BLaER1 treated with 17β-estradiol and CSF1 and Interleukin-3, amounts not matched to agents 10 nM and 100 nM (cell line): ENCODE measurements around the gene TMEM203.
"Not testable (repeated sequence)": the region's sequence is repeated elsewhere in the genome, so short reads cannot be mapped to it uniquely, and the experiment has no call there.

Experiments
- H3K27ac ChIP-seq, 11 experiments: shearing (Covaris generic); formaldehyde crosslinking; 2 replicates each; pipeline ENCODE4 v1.8.1; 2022
- H3K27me3 ChIP-seq, 11 experiments: shearing (Covaris generic); formaldehyde crosslinking; 2 replicates each; pipeline ENCODE4 v1.8.1; 2022
- H3K36me3 ChIP-seq, 11 experiments: shearing (Covaris generic); formaldehyde crosslinking; 2 replicates each; pipeline ENCODE4 v1.8.1; 2022
- H3K4me1 ChIP-seq, 10 experiments: shearing (Covaris generic); formaldehyde crosslinking; 2 replicates each; pipeline ENCODE4 v1.8.1; 2022
- H3K4me2 ChIP-seq, 11 experiments: shearing (Covaris generic); formaldehyde crosslinking; 2 replicates each; pipeline ENCODE4 v1.8.1; 2022
- H3K4me3 ChIP-seq, 10 experiments: shearing (Covaris generic); formaldehyde crosslinking; 2 replicates each; pipeline ENCODE4 v1.8.1; 2022
- H3K9ac ChIP-seq, 11 experiments: shearing (Covaris generic); formaldehyde crosslinking; 2 replicates each; pipeline ENCODE4 v1.8.1; 2022
- H3K9me3 ChIP-seq, 11 experiments: shearing (Covaris generic); formaldehyde crosslinking; replicated peaks in 1 of 11; 2 replicates each; pipeline ENCODE4 v1.8.1; 2022
- H4K20me1 ChIP-seq, 11 experiments: shearing (Covaris generic); formaldehyde crosslinking; 2 replicates each; pipeline ENCODE4 v1.8.1; 2022
- Cebpa-rat ChIP-seq, 11 experiments: shearing (Covaris generic); IDR thresholded peaks; 2 replicates each; pipeline ENCODE4 v1.8.1; 2022

Gene TMEM203

DNA sequence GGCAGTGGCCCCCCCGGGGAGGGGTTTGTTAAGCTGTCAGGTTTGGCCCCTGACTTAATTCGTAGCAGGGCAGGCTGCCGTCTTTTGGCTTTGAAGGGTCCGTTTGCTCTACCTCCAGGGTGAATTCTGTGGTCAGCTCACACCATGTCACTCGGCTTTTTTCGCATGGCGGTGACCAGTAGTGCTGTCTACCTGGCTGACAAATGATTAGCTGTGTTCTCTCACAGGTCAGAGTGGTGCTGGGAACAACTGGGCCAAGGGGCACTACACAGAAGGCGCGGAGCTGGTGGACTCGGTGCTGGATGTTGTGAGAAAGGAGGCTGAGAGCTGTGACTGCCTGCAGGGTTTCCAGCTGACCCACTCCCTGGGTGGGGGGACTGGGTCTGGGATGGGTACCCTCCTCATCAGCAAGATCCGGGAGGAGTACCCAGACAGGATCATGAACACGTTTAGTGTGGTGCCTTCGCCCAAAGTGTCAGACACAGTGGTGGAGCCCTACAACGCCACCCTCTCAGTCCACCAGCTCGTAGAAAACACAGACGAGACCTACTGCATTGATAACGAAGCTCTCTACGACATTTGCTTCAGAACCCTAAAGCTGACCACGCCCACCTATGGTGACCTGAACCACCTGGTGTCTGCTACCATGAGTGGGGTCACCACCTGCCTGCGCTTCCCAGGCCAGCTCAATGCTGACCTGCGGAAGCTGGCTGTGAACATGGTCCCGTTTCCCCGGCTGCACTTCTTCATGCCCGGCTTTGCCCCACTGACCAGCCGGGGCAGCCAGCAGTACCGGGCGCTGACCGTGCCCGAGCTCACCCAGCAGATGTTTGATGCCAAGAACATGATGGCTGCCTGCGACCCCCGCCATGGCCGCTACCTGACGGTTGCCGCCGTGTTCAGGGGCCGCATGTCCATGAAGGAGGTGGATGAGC is 37.1 kb upstream of the TMEM203 start:
- no peak for TF ChIP-seq Cebpa-rat (IDR thresholded peaks at IDR 0.05)
- Histone ChIP-seq H3K4me3 (peak overlapping the region; percentile 83 to 99 (median 98)), H3K9me3 (peaks cover 0 to 3% (median 0%) of the 10 kb centered on the region in 11 experiments; a peak in 1 of 22 replicates), H3K4me1 (peaks cover 51 to 82% (median 71%) of the 10 kb centered on the region in 10 experiments), H3K4me2 (peak overlapping the region; percentile 78 to 100 (median 97)), H3K9ac (peak overlapping the region; percentile 86 to 97 (median 94)), H4K20me1 (peaks cover 30 to 74% (median 61%) of the 10 kb centered on the region in 11 experiments), H3K27me3 (no peaks in the 10 kb centered on the region), H3K27ac (peak overlapping the region; percentile 44 to 98 (median 89); a peak in 21 of 22 replicates), H3K36me3 (peaks cover 23 to 30% (median 27%) of the 10 kb centered on the region in 11 experiments)

DNA sequence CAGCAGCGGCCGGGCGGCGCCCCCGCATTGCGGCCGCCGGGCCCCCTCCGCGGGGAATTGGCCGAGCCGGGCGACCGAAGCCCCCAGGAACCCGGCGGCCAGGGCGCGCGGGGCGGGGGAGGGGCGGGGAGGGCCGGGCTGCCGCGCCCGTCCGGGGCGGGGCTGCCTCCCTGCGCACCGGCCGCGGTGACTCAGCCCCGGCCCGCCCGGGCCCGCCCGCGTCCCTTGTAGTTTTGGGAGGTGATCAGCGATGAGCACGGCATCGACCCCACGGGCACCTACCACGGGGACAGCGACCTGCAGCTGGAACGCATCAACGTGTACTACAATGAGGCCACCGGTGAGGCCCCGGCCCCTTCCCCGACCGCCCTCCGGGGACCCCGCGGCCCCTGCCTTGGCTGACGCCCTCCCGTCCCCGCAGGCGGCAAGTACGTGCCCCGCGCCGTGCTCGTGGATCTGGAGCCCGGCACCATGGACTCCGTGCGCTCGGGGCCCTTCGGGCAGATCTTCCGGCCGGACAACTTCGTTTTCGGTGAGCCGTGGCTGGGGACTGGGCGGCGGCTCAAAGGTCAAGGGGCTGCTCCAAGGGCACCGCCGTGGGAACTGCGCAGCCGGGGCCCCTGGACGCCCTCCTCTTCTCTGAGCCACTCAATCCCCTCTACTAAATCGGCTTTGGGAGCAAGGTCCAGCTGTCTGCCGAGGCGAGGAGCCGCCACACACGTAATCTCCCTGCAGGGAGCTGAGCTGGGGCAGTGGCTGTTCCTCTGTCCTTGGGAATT is 36.2 kb upstream of the TMEM203 start:
- TF ChIP-seq Cebpa-rat (IDR thresholded peaks at IDR 0.05): no peak
- Histone ChIP-seq H3K27me3 (no peaks in the 10 kb centered on the region), H3K9me3 (peaks cover 0 to 3% (median 0%) of the 10 kb centered on the region in 11 experiments; a peak in 1 of 22 replicates), H3K4me1 (peaks cover 60 to 82% (median 78%) of the 10 kb centered on the region in 10 experiments), H3K36me3 (peaks cover 23 to 30% (median 27%) of the 10 kb centered on the region in 11 experiments), H3K9ac (peak overlapping the region; percentile 86 to 97 (median 94)), H3K4me3 (peak overlapping the region; percentile 83 to 99 (median 98)), H4K20me1 (peaks cover 30 to 77% (median 66%) of the 10 kb centered on the region in 11 experiments), H3K27ac (peak overlapping the region; percentile 80 to 98 (median 89)), H3K4me2 (peak overlapping the region; percentile 78 to 100 (median 97))

DNA sequence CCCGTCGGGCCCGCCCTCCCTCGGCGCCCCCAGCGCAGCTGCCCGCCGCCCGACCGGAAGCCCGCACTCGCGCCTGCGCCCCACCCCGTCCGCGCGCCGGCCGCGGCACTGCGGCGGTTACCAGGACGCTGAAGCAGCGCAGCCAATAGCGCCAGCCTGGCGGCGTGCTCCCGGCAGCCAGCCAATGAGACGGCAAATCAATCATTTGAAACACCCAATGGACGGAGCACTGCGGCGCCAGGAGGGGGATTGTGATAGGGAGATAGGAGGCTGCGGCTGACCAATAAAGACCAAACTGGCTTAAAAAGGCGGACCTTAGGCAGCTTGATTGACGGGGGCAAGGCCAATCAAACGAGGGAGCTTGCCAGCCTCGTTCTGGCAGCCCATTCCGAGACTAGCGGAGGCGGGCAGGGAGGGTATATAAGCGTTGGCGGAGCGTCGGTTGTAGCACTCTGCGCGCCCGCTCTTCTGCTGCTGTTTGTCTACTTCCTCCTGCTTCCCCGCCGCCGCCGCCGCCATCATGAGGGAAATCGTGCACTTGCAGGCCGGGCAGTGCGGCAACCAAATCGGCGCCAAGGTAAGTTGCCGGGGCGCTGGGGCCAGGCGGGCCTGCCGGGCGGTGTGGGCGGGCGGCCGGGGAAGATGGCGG is 35.5 kb upstream of the TMEM203 start, which contains the start of gene TUBB4B:
TSS of gene TUBB4B (plus strand) at position 447 of the 649 bp plus-strand sequence. CDS start at position 521, 74 bp downstream.
- Histone ChIP-seq H3K27ac (peak within 1 kb of the TSS; percentile 80 to 98 (median 93)), H3K27me3 (no peaks in the 10 kb centered on the region), H3K4me2 (peak within 1 kb of the TSS; percentile 92 to 100 (median 97)), H4K20me1 (peaks cover 30 to 76% (median 67%) of the 10 kb centered on the region in 11 experiments), H3K9me3 (peaks cover 0 to 3% (median 0%) of the 10 kb centered on the region in 11 experiments; a peak in 1 of 22 replicates), H3K36me3 (peaks cover 23 to 30% (median 27%) of the 10 kb centered on the region in 11 experiments), H3K4me3 (peak within 1 kb of the TSS; percentile 83 to 99 (median 98)), H3K4me1 (peaks cover 66 to 82% (median 79%) of the 10 kb centered on the region in 10 experiments), H3K9ac (peak within 1 kb of the TSS; percentile 86 to 97 (median 94))
- TF ChIP-seq Cebpa-rat (IDR thresholded peaks at IDR 0.05): no peak

DNA sequence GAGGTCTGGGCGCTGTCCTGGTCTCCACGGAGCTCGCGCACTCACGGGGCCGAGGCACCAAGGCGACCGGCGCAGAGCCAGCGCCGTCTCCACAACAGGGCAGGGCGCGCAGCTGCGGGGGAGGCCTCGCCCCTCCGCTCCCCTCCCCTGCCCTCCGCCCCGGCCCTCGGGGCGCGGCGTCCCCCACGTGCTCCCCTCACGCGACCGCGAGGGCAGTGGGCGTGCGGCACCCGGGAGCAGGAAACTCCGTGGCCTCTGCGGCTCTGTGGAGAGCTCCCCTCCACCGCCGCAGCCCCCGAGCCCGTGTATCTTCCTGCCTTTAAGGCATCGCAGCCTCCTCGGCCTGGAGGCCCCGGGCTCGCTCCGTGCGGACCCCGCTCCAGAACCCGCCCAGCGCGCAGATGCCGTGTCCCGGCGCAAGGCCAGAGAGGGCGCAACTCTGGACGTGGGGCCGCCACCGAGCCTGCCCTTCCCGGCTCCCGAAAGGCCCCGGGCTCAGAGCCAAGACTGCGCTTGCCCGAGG is 34.9 kb upstream of the TMEM203 start:
- Histone ChIP-seq H3K9me3 (peaks cover 0 to 3% (median 0%) of the 10 kb centered on the region in 11 experiments; a peak in 1 of 22 replicates), H3K4me1 (peaks cover 71 to 82% (median 79%) of the 10 kb centered on the region in 10 experiments), H4K20me1 (peaks cover 30 to 76% (median 71%) of the 10 kb centered on the region in 11 experiments), H3K27me3 (no peaks in the 10 kb centered on the region), H3K4me3 (peak overlapping the region; percentile 60 to 79 (median 68)), H3K36me3 (peaks cover 23 to 30% (median 27%) of the 10 kb centered on the region in 11 experiments), H3K9ac (peak overlapping the region; percentile 83 to 93 (median 88)), H3K4me2 (peak overlapping the region; percentile 90 to 98 (median 95)), H3K27ac (peak overlapping the region; percentile 75 to 94 (median 90))
- TF ChIP-seq Cebpa-rat (IDR thresholded peaks at IDR 0.05): no peak

DNA sequence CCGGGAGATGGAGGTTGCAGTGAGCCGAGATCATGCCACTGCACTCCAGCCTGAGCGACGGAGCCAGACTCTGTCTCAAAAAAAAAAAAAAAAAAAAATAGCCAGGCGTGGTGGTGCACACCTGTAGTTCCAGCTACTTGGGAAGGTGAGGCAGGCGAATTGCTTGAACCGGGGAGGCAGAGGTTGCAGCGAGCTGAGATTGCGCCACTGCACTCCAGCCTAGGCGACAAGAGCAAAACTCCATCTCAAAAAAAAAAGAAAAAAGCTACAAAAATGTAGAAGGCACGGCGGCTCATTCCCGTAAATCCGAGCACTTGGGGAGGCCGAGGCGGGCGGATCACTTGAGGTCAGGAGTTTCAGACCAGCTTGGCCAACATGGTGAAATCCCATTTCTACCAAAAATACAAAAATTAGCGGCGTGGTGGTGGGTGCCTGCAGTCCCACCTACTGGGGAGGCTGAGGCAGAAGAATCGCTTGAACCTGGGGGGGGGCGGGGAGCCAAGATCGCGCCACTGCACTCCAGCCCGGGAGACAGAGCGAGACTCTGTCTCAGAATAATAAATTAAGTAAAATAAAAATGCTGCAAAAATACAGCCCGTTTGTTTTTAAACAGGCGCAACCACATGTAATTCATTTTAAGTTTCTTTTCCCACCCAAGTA is 34.2 kb upstream of the TMEM203 start:
- peak overlapping the region; percentile 90 to 98 (median 95) for H3K4me2 ChIP-seq
- H3K9ac ChIP-seq: peak overlapping the region; percentile 83 to 93 (median 88)
- H3K4me1 ChIP-seq: peaks cover 74 to 82% (median 79%) of the 10 kb centered on the region in 10 experiments
- peak overlapping the region; percentile 75 to 94 (median 90) for H3K27ac ChIP-seq
- peaks cover 30 to 76% (median 70%) of the 10 kb centered on the region in 11 experiments for H4K20me1 ChIP-seq
- H3K27me3 ChIP-seq, H3K9me3 ChIP-seq: not testable (repeated sequence)
- peak overlapping the region; percentile 60 to 79 (median 68) for H3K4me3 ChIP-seq
- H3K36me3 ChIP-seq: peaks cover 23 to 30% (median 27%) of the 10 kb centered on the region in 11 experiments

DNA sequence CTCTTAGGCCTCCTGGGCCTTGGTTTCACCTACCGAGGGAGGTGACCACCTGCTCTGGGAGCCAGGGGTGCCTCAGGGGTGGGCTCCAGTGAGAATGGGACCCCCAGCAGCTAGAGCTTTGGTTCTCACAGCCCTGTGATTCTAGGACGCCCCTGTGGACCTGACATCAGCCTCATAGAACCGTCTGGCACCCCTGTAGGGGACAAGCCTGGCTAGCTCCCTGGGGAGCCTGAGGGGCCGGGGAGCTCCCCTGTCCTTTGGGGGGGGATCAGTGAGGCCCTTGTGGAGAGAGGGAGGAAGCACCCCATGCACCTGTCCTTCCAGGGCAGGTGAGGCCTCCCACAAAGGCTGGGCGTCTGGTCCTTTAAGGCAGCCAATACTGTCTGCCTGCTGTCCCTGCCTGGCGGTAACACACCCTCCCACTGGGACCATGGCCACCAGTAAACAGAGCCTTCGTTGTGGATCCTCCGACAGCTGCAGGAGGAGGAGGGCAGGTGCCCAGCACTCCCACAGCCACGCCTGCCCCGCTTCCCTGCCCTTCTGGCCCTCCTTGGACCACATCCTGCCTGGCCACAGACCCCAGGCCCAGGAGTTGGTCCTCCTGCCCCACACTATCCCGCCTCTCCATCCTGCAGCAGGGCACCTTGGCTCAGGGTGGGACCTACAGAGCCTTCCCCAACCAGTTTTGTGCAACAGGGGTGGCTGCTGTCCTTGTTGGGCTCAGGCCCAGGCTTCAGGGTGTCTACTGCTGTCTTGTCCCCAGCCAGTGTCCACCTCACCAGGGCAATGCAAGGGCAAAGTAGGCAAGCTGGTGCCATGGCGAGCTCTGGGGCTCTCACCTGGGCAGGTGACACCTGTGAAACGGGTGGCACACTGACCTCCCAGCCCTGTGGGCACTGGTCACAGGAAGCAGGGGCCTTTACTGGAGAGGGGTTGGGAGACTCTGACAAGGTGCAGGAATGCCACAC is 32.6 kb upstream of the TMEM203 start:
- Histone ChIP-seq H3K4me1 (peaks cover 65 to 75% (median 71%) of the 10 kb centered on the region in 10 experiments), H3K36me3 (peaks cover 14 to 15% (median 15%) of the 10 kb centered on the region in 11 experiments), H3K9ac (peak overlapping the region; percentile 16 to 93 (median 70); a peak in 21 of 22 replicates), H3K4me3 (peak overlapping the region in 6 of 10 experiments; percentile 3 to 67 (median 14); a peak in 4 of 20 replicates), H3K4me2 (peak overlapping the region; percentile 90 to 98 (median 95)), H3K9me3 (peaks cover 0 to 3% (median 0%) of the 10 kb centered on the region in 11 experiments; a peak in 1 of 22 replicates), H4K20me1 (peaks cover 16 to 66% (median 54%) of the 10 kb centered on the region in 11 experiments), H3K27ac (peak overlapping the region in 8 of 11 experiments; percentile 25 to 64 (median 46); a peak in 12 of 22 replicates), H3K27me3 (no peaks in the 10 kb centered on the region)
- TF ChIP-seq Cebpa-rat (IDR thresholded peaks at IDR 0.05): no peak
